GDM1 (cell line): Measurements from ENCODE around the gene CCDC188.

Experiments
- DNase-seq: peaks from one replicate; lab custom pipeline; 2025; lab: John Stamatoyannopoulos, UW

CCDC188 gene

DNA sequence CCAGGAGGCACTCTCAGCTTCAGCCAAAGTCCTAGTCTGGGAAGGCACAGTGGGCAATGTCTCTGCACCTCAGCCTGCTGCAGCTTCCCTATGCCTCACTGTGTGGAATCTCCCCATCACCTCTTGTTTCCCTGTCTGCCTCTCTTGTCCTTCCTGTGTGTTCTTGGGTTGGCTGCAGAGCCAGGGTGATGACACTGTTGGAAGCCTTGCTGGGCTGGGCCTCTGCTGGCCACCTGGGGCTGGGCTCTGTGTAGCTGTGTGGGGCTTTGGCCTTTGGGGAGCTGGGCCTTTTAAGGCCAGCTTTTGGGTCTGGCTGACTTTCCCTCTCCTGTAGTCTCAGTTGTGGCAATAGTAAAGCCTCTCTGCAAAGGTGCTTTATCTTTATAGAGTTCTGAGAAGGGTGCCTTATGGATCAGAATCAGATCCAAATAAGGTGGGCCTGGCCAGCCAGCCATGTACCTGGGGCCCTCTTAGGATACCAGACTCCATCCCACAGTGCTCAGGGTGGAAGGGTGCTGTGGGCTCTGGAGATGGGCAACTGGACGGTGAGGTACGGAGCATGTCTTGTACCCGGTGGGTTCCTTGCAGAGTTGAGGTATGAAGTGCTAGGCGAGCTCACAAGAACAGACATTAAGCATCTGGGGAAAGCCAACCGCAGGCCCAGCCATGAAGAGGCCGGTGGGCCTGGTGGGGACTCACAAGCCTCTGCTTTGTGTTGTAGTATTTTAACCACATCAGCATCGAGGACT is 45.2 kb downstream of the CCDC188 start:
- no peak for DNase-seq

DNA sequence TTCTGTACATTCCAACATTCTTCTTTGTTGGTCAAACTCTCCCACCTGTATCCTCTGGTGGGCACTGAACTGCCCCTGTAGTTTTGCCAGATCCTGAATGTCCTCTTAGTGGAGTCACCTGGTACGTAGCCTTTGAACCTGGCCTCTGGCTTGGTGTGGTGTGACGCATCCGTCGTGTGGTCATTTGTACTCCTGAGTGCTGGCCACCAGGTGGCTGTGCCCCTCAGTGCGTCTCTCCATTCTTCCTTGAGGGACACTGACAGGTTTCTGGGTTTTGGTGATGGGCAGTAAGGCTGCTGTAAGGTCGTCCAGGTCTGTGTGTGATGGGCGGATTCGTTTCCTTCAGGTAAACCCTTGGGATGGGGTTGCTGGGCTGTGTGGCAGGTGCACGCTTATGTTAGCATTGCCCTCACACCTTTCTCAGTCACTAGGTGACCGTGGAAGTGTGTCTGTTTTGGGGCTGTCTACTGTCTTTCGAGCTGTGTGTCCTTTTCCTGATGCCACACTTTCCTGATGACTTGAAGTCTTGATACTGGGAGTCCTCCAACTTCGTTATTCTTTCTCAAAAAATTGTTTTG is 48.6 kb downstream of the CCDC188 start:
- DNase-seq, result no peak

DNA sequence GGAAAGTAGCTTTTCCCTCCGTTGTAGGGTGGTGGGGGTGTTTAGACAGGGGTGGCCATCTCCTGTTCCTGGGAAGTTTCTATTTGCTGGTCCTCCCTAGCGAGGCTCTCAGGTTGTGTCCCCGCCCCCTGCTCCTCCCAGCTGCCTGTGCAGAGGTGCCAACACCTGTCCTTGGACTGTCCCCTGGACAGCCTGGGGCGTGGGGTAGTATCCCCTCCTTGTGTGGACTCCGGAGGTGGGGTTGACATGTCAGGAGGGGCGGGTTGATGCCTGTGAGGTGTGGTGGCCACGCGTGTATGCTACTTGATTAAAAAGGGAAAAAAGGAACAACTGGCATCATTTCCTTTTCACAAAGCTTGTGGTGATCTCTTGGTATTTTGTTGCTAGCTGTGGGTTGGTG is 49.2 kb downstream of the CCDC188 start:
- DNase-seq, result no peak

DNA sequence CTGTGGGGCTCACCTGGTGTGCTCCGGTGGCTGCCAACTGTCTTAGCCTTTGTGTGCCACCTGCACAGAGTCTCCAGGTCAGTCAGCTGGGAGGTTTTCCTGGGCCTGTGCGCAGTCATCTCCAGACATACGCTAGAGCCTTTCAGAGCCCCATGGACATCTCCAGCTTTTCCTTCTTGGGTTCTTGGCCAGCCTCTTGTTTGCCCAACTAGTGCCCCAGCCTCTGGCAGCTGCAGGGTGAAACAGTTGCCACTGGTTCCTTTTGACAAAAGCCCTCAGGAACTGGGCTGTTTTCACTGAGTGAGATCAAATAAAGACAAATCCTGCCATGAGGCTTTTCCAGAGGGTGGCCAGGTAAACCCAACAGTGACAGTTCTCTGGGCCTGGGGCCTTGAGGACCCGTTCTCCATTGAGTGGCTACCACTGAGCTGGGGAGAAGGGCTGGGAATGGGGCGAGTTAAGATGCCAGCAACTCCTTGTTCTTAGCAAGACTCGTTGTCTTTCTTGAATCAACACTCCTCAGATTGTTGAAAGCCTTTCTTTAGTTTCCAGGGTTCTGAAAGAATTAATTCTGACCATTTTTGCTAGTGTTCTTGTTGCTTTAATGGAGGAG is 51.6 kb downstream of the CCDC188 start:
- no peak for DNase-seq
